ENCODE data around the gene TCERG1L.
"Not testable (repeated sequence)": the region's sequence is repeated elsewhere in the genome, so short reads cannot be mapped to it uniquely, and the experiment has no call there.

TCERG1L gene

GRCh38 chr10:131110241-131110783 is 201.2 kb downstream of the TCERG1L start:
- H3K4me3 ChIP-seq (replicated peaks in 1 of 2; ENCODE audit: low read depth in 2 of 2, low read length in 2 of 2): no peak overlapping the region
- TF ChIP-seq CTCF (IDR thresholded peaks at IDR 0.05; ENCODE audit: low read depth, low read length): no peak
- DNase-seq (ENCODE audit: low read depth in 2 of 2): no peak

- H3K4me3 ChIP-seq (replicated peaks in 1 of 2; ENCODE audit: low read depth in 2 of 2, low read length in 2 of 2): no peak overlapping the region
- no peak for DNase-seq (ENCODE audit: low read depth in 2 of 2)
- TF ChIP-seq CTCF (IDR thresholded peaks at IDR 0.05; ENCODE audit: low read depth, low read length): no peak
Observed at GRCh38 chr10:131109726-131110125, 201.8 kb downstream of the TCERG1L start.

DNA sequence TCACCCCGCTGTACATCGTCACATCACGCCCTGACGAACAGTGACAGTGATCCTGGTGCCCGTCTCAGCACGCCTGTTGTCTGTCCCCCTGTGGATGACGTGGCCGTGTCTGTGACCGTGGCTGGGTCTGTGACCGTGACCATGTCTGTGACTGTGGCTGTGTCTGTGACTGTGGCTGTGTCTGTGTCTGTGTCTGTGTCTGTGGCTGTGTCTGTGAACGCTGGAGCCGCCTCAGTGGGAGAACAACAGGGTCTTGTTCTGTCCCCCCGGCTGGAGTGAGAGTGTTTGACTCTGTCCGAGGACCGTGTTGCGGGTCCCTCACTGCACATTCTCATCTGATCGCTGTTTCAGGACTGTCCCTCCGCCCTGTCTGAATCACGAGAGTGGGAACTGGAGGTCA is 202.2 kb downstream of the TCERG1L start:
- DNase-seq (ENCODE audit: low read depth in 2 of 2): no peak
- no peak for TF ChIP-seq CTCF (IDR thresholded peaks at IDR 0.05; ENCODE audit: low read depth, low read length)

GRCh38 chr10:131107970-131108369 is 203.6 kb downstream of the TCERG1L start:
- H3K4me3 ChIP-seq (replicated peaks in 1 of 2; ENCODE audit: low read depth in 2 of 2, low read length in 2 of 2): no peak overlapping the region
- no peak for TF ChIP-seq CTCF (IDR thresholded peaks at IDR 0.05; ENCODE audit: low read depth, low read length)
- DNase-seq (ENCODE audit: low read depth in 2 of 2): no peak

More for the DNA sequence above, 202.2 kb downstream of the TCERG1L start:
- no peak overlapping the region for H3K4me3 ChIP-seq (replicated peaks in 1 of 2; ENCODE audit: low read depth in 2 of 2, low read length in 2 of 2)

GRCh38 chr10:131102676-131103075 is 208.8 kb downstream of the TCERG1L start:
- TF ChIP-seq CTCF (IDR thresholded peaks at IDR 0.05; ENCODE audit: low read depth, low read length): no peak
- DNase-seq (ENCODE audit: low read depth in 2 of 2): no peak

GRCh38 chr10:131102147-131102546 is 209.4 kb downstream of the TCERG1L start:
- no peak overlapping the region for H3K4me3 ChIP-seq (replicated peaks in 1 of 2; ENCODE audit: low read depth in 2 of 2, low read length in 2 of 2)
- no peak for TF ChIP-seq CTCF (IDR thresholded peaks at IDR 0.05; ENCODE audit: low read depth, low read length)
- DNase-seq (ENCODE audit: low read depth in 2 of 2): no peak

More at GRCh38 chr10:131102676-131103075, 208.8 kb downstream of the TCERG1L start:
- no peak overlapping the region for H3K4me3 ChIP-seq (replicated peaks in 1 of 2; ENCODE audit: low read depth in 2 of 2, low read length in 2 of 2)

DNA sequence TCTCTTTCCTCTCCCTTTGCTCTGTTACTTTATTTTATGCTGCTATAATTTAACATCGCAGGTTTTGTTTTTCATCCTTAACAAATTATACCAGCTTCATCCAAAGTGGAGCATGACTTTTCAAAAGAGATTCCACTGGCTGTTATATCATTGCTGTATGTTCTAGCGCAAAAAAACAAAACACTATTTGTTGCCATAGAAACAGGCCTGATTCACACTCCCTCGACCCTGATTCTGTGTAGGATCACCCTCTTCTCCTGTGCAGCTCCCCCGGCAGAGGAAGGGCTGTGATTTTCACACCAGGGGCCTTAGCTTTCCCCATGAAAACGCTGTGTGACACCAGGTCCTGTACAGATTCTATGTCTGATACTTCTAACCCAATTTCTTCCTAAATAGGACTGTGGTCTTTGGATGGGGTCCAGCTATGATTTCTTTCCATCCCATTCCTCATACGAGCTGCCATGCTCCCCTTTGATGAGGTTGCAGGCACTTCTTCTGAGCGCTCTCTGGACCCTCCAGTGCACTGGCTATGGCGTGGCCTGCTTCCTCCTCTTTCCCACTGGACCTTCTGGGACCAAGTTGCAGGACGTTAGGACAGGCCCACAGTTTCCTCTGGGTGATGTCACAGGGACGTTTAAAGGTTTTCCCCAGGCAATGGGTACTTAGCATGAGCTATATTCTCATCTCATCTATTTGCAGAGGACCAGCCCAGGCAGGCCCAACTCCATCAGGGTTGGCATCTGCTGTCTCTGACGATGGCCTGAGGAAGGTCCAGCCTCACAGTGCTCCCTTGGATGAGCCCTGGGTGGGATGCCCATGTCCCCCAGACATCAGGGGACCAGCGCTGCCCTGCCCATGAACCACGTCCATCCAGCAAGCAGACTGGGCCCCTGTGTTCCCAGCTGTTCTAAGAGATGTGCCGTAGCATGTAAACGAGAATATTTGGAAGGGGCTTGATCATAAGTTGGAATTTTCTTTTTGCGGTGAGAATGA is 210.8 kb downstream of the TCERG1L start:
- not testable (repeated sequence) for H3K4me3 ChIP-seq (replicated peaks in 1 of 2; ENCODE audit: low read depth in 2 of 2, low read length in 2 of 2); DNase-seq (ENCODE audit: low read depth in 2 of 2)
